WTC11 (cell line): Measurements from ENCODE around the gene MSH3.

Experiments used
- GABPB1 ChIP-seq: sonication (generic); formaldehyde crosslinking; IDR thresholded peaks from 2 replicates; pipeline ENCODE4 v1.8.1; 2023; ENCODE audit warnings: mild to moderate bottlenecking, missing genetic modification reagents
- HMGXB4 ChIP-seq: sonication (generic); formaldehyde crosslinking; IDR thresholded peaks from 2 replicates; pipeline ENCODE4 v1.8.1; 2023; ENCODE audit warnings: mild to moderate bottlenecking, moderate library complexity, missing genetic modification reagents
- JUN ChIP-seq: sonication (generic); formaldehyde crosslinking; IDR thresholded peaks from 2 replicates; pipeline ENCODE4 v1.8.0; 2023; ENCODE audit warnings: mild to moderate bottlenecking, missing genetic modification reagents
- ZNF263 ChIP-seq: sonication (generic); formaldehyde crosslinking; IDR thresholded peaks from 2 replicates; pipeline ENCODE4 v1.8.1; 2022; ENCODE audit warnings: low read depth, mild to moderate bottlenecking, moderate library complexity, missing genetic modification reagents
- TF ChIP-seq, protein P1 (sequence below): sonication (generic); formaldehyde crosslinking; IDR thresholded peaks from 2 replicates; pipeline ENCODE4 v1.8.1; 2022; ENCODE audit warnings: mild to moderate bottlenecking, missing genetic modification reagents, moderate library complexity, borderline replicate concordance
- TF ChIP-seq, protein P2 (sequence below): fragments of 200-600 bp; IDR thresholded peaks from 2 replicates; pipeline ENCODE4 v1.8.0; 2022; ENCODE audit warnings: antibody characterized with exemption
- TF ChIP-seq, protein P3 (sequence below): fragments of 250-450 bp; sonication (Bioruptor Pico); IDR thresholded peaks from 2 replicates; pipeline ENCODE4 v1.9.0; 2021; ENCODE audit warnings: moderate library complexity, mild to moderate bottlenecking, inconsistent platforms, borderline replicate concordance
- TF ChIP-seq, protein P4 (sequence below): sonication (generic); formaldehyde crosslinking; IDR thresholded peaks from 2 replicates; pipeline ENCODE4 v1.8.0; 2023; ENCODE audit warnings: missing genetic modification reagents, mild to moderate bottlenecking, borderline replicate concordance
- TF ChIP-seq, protein P5 (sequence below): sonication (generic); formaldehyde crosslinking; IDR thresholded peaks from 2 replicates; pipeline ENCODE4 v1.8.1; 2022; ENCODE audit warnings: mild to moderate bottlenecking, moderate library complexity, missing genetic modification reagents
- TF ChIP-seq, protein P6 (sequence below): sonication (generic); formaldehyde crosslinking; IDR thresholded peaks from 2 replicates; pipeline ENCODE4 v1.8.1; 2023; ENCODE audit warnings: mild to moderate bottlenecking, missing genetic modification reagents, moderate library complexity
- TF ChIP-seq, protein P7 (sequence below): fragments of 250-450 bp; sonication (Bioruptor Pico); IDR thresholded peaks from 2 replicates; pipeline ENCODE4 v2.1.2; 2022; ENCODE audit warnings: mild to moderate bottlenecking, moderate library complexity
- TF ChIP-seq, protein P8 (sequence below): sonication (generic); formaldehyde crosslinking; IDR thresholded peaks from 2 replicates; pipeline ENCODE4 v1.8.1; 2022; ENCODE audit warnings: low read depth, mild to moderate bottlenecking, moderate library complexity, missing genetic modification reagents, borderline replicate concordance
- TF ChIP-seq, protein P9 (sequence below): fragments of 250-450 bp; sonication (Bioruptor Pico); IDR thresholded peaks from 2 replicates; pipeline ENCODE4 v1.9.0; 2021; ENCODE audit warnings: mild to moderate bottlenecking

GRCh38 chr5:80884086-80884813, 229.8 kb downstream of the MSH3 start:
- TF ChIP-seq, protein P1, sequence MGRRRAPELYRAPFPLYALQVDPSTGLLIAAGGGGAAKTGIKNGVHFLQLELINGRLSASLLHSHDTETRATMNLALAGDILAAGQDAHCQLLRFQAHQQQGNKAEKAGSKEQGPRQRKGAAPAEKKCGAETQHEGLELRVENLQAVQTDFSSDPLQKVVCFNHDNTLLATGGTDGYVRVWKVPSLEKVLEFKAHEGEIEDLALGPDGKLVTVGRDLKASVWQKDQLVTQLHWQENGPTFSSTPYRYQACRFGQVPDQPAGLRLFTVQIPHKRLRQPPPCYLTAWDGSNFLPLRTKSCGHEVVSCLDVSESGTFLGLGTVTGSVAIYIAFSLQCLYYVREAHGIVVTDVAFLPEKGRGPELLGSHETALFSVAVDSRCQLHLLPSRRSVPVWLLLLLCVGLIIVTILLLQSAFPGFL = no peak
- TF ChIP-seq, protein P2, sequence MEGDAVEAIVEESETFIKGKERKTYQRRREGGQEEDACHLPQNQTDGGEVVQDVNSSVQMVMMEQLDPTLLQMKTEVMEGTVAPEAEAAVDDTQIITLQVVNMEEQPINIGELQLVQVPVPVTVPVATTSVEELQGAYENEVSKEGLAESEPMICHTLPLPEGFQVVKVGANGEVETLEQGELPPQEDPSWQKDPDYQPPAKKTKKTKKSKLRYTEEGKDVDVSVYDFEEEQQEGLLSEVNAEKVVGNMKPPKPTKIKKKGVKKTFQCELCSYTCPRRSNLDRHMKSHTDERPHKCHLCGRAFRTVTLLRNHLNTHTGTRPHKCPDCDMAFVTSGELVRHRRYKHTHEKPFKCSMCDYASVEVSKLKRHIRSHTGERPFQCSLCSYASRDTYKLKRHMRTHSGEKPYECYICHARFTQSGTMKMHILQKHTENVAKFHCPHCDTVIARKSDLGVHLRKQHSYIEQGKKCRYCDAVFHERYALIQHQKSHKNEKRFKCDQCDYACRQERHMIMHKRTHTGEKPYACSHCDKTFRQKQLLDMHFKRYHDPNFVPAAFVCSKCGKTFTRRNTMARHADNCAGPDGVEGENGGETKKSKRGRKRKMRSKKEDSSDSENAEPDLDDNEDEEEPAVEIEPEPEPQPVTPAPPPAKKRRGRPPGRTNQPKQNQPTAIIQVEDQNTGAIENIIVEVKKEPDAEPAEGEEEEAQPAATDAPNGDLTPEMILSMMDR = no peak
- TF ChIP-seq, protein P3, sequence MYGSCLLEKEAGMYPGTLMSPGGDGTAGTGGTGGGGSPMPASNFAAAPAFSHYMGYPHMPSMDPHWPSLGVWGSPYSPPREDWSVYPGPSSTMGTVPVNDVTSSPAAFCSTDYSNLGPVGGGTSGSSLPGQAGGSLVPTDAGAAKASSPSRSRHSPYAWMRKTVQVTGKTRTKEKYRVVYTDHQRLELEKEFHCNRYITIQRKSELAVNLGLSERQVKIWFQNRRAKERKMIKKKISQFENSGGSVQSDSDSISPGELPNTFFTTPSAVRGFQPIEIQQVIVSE = no peak
- TF ChIP-seq, protein P4, sequence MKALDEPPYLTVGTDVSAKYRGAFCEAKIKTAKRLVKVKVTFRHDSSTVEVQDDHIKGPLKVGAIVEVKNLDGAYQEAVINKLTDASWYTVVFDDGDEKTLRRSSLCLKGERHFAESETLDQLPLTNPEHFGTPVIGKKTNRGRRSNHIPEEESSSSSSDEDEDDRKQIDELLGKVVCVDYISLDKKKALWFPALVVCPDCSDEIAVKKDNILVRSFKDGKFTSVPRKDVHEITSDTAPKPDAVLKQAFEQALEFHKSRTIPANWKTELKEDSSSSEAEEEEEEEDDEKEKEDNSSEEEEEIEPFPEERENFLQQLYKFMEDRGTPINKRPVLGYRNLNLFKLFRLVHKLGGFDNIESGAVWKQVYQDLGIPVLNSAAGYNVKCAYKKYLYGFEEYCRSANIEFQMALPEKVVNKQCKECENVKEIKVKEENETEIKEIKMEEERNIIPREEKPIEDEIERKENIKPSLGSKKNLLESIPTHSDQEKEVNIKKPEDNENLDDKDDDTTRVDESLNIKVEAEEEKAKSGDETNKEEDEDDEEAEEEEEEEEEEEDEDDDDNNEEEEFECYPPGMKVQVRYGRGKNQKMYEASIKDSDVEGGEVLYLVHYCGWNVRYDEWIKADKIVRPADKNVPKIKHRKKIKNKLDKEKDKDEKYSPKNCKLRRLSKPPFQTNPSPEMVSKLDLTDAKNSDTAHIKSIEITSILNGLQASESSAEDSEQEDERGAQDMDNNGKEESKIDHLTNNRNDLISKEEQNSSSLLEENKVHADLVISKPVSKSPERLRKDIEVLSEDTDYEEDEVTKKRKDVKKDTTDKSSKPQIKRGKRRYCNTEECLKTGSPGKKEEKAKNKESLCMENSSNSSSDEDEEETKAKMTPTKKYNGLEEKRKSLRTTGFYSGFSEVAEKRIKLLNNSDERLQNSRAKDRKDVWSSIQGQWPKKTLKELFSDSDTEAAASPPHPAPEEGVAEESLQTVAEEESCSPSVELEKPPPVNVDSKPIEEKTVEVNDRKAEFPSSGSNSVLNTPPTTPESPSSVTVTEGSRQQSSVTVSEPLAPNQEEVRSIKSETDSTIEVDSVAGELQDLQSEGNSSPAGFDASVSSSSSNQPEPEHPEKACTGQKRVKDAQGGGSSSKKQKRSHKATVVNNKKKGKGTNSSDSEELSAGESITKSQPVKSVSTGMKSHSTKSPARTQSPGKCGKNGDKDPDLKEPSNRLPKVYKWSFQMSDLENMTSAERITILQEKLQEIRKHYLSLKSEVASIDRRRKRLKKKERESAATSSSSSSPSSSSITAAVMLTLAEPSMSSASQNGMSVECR = no peak
- TF ChIP-seq ZNF263 (CRISPR knock-in tag) = no peak
- TF ChIP-seq, protein P5, sequence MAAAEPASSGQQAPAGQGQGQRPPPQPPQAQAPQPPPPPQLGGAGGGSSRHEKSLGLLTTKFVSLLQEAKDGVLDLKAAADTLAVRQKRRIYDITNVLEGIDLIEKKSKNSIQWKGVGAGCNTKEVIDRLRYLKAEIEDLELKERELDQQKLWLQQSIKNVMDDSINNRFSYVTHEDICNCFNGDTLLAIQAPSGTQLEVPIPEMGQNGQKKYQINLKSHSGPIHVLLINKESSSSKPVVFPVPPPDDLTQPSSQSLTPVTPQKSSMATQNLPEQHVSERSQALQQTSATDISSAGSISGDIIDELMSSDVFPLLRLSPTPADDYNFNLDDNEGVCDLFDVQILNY (CRISPR knock-in tag) = no peak
- TF ChIP-seq, protein P6, sequence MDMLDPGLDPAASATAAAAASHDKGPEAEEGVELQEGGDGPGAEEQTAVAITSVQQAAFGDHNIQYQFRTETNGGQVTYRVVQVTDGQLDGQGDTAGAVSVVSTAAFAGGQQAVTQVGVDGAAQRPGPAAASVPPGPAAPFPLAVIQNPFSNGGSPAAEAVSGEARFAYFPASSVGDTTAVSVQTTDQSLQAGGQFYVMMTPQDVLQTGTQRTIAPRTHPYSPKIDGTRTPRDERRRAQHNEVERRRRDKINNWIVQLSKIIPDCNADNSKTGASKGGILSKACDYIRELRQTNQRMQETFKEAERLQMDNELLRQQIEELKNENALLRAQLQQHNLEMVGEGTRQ = no peak
- TF ChIP-seq, protein P7, sequence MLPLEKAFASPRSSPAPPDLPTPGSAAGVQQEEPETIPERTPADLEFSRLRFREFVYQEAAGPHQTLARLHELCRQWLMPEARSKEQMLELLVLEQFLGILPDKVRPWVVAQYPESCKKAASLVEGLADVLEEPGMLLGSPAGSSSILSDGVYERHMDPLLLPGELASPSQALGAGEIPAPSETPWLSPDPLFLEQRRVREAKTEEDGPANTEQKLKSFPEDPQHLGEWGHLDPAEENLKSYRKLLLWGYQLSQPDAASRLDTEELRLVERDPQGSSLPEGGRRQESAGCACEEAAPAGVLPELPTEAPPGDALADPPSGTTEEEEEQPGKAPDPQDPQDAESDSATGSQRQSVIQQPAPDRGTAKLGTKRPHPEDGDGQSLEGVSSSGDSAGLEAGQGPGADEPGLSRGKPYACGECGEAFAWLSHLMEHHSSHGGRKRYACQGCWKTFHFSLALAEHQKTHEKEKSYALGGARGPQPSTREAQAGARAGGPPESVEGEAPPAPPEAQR (CRISPR knock-in tag) = no peak
- TF ChIP-seq HMGXB4 = no peak
- TF ChIP-seq, protein P8, sequence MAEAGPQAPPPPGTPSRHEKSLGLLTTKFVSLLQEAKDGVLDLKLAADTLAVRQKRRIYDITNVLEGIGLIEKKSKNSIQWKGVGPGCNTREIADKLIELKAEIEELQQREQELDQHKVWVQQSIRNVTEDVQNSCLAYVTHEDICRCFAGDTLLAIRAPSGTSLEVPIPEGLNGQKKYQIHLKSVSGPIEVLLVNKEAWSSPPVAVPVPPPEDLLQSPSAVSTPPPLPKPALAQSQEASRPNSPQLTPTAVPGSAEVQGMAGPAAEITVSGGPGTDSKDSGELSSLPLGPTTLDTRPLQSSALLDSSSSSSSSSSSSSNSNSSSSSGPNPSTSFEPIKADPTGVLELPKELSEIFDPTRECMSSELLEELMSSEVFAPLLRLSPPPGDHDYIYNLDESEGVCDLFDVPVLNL (CRISPR knock-in tag) = no peak
- no peak for TF ChIP-seq GABPB1 (CRISPR knock-in tag)
- no peak for TF ChIP-seq JUN (CRISPR knock-in tag)
- TF ChIP-seq, protein P9, sequence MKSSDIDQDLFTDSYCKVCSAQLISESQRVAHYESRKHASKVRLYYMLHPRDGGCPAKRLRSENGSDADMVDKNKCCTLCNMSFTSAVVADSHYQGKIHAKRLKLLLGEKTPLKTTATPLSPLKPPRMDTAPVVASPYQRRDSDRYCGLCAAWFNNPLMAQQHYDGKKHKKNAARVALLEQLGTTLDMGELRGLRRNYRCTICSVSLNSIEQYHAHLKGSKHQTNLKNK = no peak
